Right ventricle myocardium inferior (tissue), 1 donor: ENCODE data around the gene PRKAR1B. TPM values are rescaled to one million over a fixed set of nuclear protein-coding genes. Genes with fewer than 3 reads are reported as not detected.
"Not testable (repeated sequence)": the region's sequence is repeated elsewhere in the genome, so short reads cannot be mapped to it uniquely, and the experiment has no call there.

Experiments
- ATAC-seq: fragments of 200-7000 bp; cut with Tn5 transposase; one replicate; pipeline ENCODE4 v1.9.1; 2020; ENCODE audit warnings: mild to moderate bottlenecking, moderate library complexity
- DNase-seq: peaks from one replicate; pipeline ENCODE4 v3.0.0; 2021; ENCODE audit errors: missing footprints
- intact Hi-C: fragments of 100-400 bp; cut with DNase I; formaldehyde crosslinking; loops from one replicate; pipeline ENCODE4 v1.11.0; 2022
- total RNA-seq: library from RNA; stranded (reverse); fragmentation: NEBNext Ultra II Directional; extraction: Animal tissue kit (Norgen Biotek cat#: 25700); gene quantifications from one replicate; pipeline ENCODE4 v1.2.1, GENCODE V29; 2021
- donor health status: DM: no; HTN: yes; CAD: no; lungs with severe emphysema.

Gene PRKAR1B
- total RNA-seq, 1 donor from 2014 or later = 16.7 TPM

DNA sequence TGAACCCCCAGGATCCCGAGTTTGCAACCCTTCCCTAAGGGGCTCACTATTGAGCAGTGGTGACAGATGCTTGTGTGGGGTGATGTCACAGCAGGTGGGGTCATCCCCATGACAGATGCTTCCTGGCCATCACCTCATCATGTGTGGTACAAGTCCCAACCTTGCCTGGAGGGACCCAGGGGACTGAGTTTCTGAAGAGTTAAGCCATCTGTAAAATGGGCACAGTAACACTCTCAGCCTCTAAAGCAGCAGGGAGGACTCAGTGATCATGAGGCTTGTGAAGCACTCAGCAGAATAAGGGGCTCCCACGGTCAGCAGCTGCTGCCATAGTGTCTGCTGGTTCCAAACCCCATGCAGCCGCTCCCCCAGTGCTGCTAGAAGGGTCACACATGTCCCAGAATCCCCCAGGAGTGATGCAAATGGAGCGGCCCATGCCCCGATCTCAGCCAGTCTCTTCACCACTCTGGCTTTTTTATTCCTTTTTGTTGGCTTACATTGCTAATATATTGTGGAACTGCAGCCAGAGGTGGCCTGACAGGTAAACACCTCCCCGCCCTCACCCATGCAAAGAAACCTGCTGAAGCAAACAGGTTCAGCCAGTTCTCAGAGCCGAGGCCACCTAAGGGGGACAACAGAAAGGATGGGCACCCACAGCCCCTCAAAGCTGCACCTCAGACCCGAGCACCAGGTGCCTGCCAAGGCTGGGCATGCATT, 105.4 kb downstream of the PRKAR1B start:
- intact Hi-C loops = no loop called here
- no peak for DNase-seq
- no peak for ATAC-seq

DNA sequence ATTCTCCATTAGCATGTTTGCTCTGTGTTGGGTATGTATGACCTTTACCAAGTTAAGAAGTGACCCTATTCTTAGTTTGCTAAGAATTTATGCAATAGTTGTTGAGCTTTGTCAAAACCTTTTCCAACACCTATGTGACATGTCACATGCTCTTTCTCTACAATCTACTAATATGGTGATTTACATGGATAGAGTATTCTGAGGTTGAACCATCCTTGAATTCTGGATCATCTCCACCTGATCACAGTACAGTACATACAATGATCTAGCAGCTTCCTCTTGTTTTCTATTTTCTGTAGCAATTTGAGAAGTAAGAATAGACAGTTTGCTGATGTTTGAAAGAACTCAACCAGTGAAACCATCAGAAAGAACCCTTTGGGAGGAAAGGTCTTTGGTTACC, 106.2 kb downstream of the PRKAR1B start:
- ATAC-seq (no peak), DNase-seq (no peak)
- intact Hi-C loops = no loop called here

DNA sequence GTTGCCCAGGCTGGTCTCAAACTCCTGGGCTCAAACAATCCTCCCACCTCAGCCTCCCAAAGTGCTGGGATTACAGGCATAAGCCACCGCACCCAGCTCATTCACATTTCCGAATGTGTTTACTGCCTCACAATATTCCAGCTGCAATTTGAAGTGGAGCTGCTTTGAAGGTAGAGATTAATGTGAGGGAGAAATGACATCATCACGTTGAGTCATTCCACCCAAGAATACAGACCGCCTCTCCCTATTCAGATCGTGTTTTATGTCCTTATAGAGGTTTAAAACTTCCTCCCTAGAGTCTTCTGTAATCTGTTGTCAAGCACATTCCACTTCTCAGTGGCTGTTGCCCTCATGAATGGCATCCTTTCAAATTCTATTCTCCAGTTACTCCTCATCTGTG, 107.0 kb downstream of the PRKAR1B start:
- intact Hi-C loops = no loop called here
- ATAC-seq = no peak
- no peak for DNase-seq

DNA sequence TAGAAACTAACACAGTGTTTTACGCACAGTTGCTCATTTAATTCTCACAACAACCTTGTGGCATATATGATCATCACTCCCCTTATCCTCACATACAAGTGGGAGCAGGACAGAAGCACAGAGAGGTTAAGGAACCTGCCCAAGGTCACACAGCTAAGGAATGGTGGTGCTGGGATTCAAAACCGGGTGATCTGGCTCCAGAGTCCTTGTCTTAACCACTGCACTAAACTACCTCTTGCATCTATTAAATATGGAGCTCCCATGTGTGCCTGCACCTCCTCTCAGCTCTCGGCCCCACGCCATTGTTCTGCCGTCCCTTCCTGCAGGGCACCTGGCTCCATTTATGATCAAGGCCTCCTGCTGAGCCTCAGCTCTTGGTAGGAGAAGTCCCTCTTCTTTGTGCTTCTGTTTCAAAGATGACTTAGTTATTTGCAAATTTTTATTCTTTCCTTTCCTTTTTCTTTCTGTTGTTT, 107.7 kb downstream of the PRKAR1B start:
- ATAC-seq (no peak), DNase-seq (no peak)
- intact Hi-C loops = no loop called here

DNA sequence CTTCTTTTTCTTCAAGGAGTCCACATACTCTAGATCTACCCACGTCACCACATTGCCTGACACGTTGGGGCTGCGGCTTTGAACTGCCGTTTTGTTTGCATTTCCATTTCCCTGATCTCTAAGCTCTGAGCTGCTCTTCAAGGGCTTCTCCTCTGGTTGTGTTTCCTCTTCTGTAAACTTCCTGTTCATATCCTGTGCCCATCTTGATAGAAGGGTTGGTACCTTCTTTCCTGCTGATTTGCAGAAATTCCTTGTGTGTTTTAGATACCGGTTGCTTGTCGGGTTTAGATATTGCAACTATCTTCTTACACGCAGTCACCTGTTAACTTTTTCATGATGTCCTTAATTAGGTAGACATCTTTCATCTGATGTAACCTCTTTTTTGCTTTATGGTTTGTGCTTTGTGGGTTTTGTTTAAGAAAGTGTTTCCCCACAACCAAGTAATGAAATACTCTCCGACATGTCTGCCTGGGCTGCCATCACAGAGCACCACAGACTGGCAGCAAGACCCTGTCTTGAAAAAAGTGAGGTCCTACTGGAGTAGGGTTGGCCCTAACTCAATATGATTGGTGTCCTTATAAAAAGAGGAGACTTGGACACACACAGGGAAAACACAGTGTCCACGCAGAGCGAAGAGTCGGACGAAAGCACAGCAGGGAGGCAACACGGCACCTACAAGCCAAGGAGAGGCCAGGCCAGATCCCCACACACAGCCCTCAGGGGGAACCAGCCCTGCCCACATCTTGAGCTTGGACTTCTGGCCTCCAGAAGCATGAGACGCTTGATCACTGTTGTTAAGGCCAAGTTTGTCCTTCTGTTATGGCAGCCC, 108.3 kb downstream of the PRKAR1B start:
- ATAC-seq (no peak), DNase-seq (peak; percentile 68)
- intact Hi-C loops = no loop called here

DNA sequence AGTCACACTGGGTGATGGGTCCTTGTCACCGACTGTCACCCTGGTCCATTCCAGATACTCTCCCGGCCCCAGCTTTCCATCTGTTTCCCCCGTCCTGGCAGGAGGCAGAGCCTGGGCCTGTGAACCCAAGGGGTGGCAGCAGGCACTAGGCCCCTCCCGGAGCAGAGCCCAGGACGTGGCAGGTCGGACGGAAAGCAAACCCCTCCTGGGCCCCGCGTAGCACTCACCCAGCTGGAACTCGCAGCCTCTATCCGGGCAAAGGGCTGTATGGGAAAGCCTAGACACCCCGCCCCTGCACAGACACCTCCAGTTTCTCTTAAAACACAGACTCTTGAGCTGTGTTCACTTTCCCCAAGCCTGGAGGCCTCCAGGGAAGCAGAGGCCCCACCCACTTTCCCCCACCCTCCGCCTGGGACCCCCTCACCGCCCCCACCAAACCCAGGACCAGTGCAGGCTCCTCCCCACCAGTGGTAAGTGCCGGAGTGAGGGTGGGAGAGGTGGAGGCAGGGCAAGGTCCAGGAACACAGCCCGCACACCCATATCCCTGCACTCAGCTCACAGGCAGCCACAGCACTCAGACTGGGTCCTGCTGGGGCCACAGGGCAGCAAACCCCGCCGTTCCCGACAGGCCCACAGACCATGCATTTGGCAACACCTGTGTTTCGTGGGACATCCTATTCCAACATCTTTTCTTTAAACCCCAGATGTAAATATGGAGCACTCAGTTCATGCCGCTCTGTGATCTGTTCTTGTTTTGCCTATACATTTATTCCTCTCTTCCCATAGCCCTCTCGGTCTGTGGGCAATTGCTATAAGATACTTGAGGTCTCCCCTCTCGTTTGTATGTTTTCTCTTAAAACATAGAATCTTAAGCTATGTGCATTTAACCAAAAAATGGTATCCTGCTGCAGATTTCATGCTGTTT, 109.2 kb downstream of the PRKAR1B start:
- ATAC-seq = no peak
- intact Hi-C loops = no loop called here
- no peak for DNase-seq

DNA sequence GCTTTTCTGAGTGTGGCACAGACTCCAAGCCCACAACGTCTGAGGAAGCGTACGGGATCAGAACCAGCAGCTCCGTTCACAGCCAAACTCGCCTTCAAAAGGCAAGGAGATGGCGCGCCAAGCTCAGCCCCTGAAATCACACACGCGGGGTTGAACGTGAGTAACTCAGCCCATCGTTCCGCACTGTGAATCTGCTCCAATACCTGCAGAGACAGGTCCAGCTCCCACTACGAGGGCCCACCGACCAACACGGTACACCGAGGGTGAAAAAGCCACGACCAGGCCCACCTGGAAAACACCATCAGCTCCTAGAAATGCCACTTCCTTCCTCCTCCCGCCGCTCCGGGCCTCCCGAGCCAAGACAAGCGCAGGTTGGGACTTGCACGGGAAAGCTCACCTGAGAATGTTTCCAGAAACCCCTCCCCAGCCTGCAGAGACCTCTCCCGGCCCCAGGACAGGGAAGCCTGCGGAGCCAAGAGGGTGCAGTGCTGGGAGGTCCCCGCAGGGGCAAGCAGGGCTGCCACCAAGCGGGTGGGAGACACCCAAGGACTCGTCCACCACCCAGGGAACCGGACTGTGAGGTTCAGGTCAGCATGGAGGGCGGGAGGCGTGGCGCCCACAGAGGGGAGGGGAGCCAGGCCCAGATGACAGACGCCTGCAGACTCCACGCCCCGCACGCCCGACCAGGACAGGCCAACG, 113.5 kb downstream of the PRKAR1B start:
- peak; percentile 60 for DNase-seq
- ATAC-seq = no peak
- intact Hi-C loops = no loop called here

DNA sequence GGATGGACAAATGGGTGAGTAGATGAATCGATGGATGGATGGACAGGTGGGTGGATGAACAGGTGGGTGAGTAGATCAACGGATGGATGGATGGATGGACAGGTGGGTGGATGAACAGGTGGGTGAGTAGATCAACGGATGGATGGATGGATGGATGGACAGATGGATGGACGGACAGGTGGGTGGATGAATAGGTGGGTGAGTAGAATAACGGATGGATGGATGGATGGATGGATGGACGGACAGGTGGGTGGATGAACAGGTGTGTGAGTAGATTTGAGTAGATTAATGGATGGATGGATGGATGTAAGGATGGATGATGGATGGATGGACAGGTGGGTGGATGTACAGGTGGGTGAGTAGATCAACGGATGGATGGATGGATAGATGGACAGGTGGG, 115.2 kb downstream of the PRKAR1B start:
- ATAC-seq, DNase-seq, intact Hi-C loops: not testable (repeated sequence)

DNA sequence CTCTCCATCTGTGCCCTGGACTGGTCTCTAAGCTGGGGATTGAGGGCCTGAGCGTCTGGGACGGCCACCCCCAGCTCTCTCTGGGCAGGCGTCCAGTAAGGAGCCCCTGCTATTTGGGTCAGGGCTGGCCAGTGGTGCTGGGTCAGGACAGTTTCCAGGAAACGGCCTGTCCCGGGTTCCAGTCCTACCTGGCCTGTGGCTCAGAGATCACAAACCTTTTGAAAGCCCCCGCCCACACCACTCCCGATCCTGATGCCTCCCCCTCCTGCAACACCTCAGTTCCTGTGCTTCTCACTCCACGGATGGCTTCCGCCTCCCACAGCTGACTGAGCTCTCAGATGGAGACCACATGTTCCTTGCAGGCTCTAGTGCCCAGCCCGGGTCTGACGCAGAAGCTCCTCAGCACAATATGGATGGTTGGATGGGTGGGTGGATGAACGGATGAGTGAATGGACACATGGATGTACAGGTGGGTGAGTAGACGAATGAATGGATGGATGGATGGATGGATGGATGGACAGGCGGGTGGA, 115.7 kb downstream of the PRKAR1B start:
- DNase-seq (no peak), ATAC-seq (no peak)
- intact Hi-C loops = no loop called here

DNA sequence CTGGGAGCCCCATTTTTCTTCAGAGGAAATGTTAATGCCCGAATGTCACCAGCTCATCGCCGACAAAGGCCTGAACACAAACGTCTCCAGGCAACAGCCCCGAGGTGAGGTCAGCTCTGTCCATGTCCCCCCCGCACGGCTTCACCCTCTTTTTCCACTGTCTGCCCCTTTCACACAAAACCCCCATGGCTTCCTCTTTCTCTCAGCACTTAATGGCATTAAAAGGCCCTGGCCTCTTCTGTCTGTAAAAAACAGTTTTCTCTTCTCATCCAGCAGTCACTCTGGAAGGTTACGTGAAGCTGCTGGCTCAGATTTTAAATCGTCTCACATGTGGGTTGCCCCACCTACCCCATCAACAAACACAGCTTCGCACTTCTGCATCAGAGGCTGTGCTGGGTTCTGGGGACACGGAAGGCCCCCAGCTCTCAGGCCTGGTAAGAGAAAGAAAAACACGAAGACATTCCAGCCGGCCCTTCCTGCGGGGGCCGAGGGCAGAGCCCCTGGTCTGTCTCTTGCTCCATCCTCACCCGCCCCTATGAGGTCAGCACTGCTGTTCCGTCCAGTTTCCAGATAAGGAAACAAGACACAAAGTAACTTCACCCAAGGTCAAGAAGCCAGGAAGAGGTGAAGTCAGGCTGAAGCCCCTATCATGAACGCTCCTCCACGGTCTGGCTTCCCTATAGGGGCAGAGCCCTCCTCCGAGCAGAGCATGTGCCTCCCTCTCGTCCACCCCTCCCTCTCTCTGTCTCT, 116.4 kb downstream of the PRKAR1B start:
- ATAC-seq (peak; percentile 77), DNase-seq (no peak)
- intact Hi-C loops = no loop called here

DNA sequence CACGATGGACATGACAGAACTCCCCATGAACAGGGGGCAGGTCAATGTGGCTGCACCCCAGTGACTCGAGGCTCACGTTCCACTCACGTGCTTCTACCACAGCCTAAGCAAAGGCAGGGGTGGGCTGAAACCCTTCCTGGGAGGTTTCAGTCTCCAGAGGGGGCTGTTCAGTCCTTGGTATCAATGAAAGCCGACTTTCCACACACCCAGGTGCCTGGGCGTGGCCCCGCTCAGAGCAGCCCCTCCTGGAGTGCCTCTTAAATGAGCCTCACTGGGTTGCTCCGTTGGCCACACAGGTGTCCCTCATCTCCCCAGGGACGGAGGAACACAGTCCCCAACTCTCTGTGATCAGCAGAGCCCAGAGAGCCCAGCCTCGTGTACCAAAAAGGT, 116.9 kb downstream of the PRKAR1B start:
- intact Hi-C loops = no loop called here
- DNase-seq (no peak), ATAC-seq (no peak)

DNA sequence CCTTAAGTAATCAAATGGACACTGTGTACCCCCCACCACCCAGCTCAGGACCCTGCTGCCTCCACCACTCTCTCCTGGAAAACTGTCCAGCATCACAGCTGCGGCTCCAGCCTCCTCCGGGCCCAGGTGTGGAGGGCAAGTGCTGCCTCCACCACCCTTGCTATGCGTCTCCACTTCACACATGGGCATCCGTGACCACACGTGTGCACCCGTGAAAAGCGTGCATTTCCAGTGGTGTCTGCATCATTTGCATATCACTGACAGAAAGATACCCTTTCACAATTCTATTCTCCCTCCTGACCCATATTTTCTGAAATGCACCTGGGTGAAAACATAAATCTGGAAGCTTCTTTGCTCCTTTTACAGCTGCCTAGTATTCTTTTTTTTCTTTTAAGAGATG, 117.7 kb downstream of the PRKAR1B start:
- ATAC-seq = no peak
- intact Hi-C loops = no loop called here

DNA sequence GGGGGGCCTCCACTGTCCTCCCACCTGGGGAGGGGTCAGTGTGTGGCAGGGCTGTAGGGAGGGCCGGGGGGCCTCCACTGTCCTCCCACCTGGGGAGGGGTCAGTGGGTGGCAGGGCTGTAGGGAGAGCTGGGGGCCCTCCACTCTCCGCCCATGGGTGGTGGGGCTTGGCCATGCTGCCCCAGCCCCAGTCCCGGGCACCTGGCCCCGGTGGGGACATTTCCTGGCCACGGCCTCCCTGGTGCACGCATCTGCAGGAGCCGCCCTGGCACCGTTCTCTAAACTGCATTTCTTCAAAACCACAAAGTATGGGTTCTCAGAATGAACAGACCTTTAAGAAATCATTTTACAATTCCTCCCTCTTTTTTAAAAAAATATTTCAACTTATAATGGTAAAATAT, 118.1 kb downstream of the PRKAR1B start:
- intact Hi-C loops = no loop called here
- no peak for ATAC-seq
- DNase-seq = no peak

More for the DNA sequence above, 117.7 kb downstream of the PRKAR1B start:
- DNase-seq = no peak

DNA sequence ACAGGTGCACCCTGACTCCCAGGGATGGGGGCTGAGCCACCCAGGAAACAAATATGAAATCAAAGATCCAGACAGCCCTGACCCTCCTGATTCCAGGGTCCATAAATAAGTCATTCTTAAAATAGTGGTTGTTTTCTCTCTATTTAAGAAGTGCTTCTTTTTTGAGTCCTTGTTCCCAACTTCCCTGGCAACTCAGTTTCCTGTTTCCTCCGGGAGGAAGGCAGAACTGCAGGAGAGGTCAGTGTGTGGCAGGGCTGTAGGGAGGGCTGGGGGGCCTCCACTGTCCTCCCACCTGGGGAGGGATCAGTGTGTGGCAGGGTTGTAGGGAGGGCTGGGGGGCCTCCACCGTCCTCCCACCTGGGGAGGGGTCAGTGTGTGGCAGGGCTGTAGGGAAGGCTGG, 118.7 kb downstream of the PRKAR1B start:
- intact Hi-C loops = no loop called here
- DNase-seq = no peak
- ATAC-seq = no peak

DNA sequence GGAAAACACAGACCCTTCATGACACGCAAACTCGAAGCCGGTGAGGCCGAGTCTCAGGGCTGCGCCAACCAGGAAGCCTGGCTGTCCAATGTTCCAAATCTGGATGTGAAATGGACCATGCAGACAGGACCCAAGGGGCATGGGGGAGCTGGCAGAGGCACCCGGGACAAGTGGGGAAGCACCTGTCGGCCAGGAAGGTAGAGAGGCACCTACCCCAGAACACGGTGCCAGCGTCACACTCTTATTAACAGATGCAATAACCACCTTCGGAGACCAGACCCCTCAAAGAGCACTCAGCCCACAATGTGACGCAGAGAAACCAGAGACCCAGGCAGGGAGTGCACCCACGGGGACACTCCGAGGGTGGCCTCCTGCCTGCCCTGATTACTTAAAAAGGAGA, 119.1 kb downstream of the PRKAR1B start:
- intact Hi-C loops = no loop called here
- ATAC-seq (no peak), DNase-seq (no peak)

DNA sequence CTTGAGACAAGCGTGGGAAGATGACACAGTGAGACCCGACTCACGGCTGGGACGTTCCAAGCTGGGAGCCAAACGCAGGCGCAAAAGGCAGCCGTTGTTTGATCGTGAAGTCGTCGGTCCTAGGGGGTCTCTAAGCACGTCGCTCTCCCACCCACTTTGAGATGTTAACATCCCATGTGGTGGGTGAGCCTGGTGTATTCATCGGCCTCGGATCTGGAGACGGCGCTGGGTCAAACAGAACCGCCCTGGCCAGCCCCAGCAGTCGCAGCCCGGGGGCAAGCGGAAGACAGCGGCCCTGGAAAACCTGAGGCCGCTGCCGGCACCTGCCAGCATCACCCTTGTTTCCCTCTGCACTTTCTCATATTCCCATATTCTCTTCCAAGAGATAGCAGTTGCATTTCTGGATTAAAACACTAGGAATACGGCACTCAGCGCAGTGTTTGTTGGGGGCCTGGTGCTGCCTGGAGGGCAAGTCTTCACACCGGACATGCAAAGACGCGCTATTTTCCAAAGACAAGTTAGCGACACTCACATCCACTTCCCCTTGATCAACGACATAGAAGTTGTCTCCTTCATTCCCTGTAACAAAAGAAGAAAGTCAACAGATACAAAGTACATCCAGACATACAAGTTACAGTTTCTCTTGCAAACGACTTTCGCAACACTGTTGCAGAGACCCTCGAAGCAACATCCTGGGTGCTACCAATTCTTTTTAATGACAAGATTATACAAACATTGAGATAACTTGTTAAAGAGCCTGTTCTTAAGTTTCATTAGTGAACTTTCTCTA, 121.2 kb downstream of the PRKAR1B start:
- intact Hi-C loops = no loop called here
- no peak for DNase-seq

More for the DNA sequence above, 121.2 kb downstream of the PRKAR1B start:
- no peak for ATAC-seq
